ENCODE data around the gene COL24A1. TPM values are rescaled to one million over a fixed set of nuclear protein-coding genes. Genes with fewer than 3 reads are reported as not detected.

The COL24A1 gene
- total RNA-seq, 1 experiment from 2014 or later: 0.35 TPM

- no peak for TF ChIP-seq CTCF (conservative IDR thresholded peaks at IDR 0.05)
- Mint-ChIP-seq H3K9me3 (no peaks in the 10 kb centered on the region), H3K27me3 (ENCODE audit: low read depth) (no peaks in the 10 kb centered on the region), H3K36me3 (ENCODE audit: insufficient read depth in 1 of 3, low read depth in 3 of 3) (peaks cover 2 to 4% (median 2%) of the 10 kb centered on the region in 3 experiments; a peak in 1 of 7 replicates), H3K4me3 (no peak overlapping the region), H3K27ac (peak overlapping the region in 1 of 3 experiments; percentile 80; a peak in 1 of 7 replicates), H3K4me1 (peaks cover 0 to 3% of the 10 kb centered on the region in 2 experiments; a peak in 2 of 4 replicates)
- Histone ChIP-seq H4K8ac (replicated peaks; ENCODE audit: insufficient read length, low read depth, low read length) (no peak overlapping the region), H3T11ph (ENCODE audit: low read length) (no peak overlapping the region), H2AFZ (ENCODE audit: low read length) (no peak overlapping the region), H2BK15ac (ENCODE audit: low read depth, low read length) (no peak overlapping the region), H4K20me1 (ENCODE audit: control insufficient read depth, insufficient read depth, insufficient read length) (no peaks in the 10 kb centered on the region), H4K91ac (ENCODE audit: insufficient read length, low read depth, low read length) (no peak overlapping the region), H2BK5ac (ENCODE audit: insufficient read length, low read length) (no peak overlapping the region), H2BK12ac (ENCODE audit: insufficient read length, low read depth, low read length) (no peak overlapping the region), H3K23me2 (ENCODE audit: insufficient read length, low read depth, low read length, poor library complexity, severe bottlenecking) (no peaks in the 10 kb centered on the region), H3K27me3 (ENCODE audit: insufficient read depth, low read length) (no peaks in the 10 kb centered on the region; the same call in 1 of the 2 replicates), H3K56ac (ENCODE audit: insufficient read length, low read depth, low read length) (no peak overlapping the region), H3K14ac (ENCODE audit: insufficient read depth, low read length) (no peak overlapping the region), H3K4me1 (ENCODE audit: insufficient read depth, low read length) (no peaks in the 10 kb centered on the region), H3K79me1 (ENCODE audit: insufficient read depth, low read depth, low read length, poor library complexity, severe bottlenecking) (no peaks in the 10 kb centered on the region), H2BK120ac (ENCODE audit: low read depth, low read length, poor library complexity, severe bottlenecking) (no peak overlapping the region), H3K4me2 (ENCODE audit: insufficient read depth, insufficient read length, low read length) (no peak overlapping the region), H3K18ac (ENCODE audit: insufficient read length, low read depth, low read length) (no peak overlapping the region), H3K9ac (ENCODE audit: extremely low read depth, insufficient read length, low read length) (no peak overlapping the region), H2AK5ac (ENCODE audit: insufficient read length, low read length) (no peak overlapping the region), H3K79me2 (ENCODE audit: insufficient read depth, low read length) (no peaks in the 10 kb centered on the region), H3K27ac (ENCODE audit: insufficient read length, low read depth, low read length) (no peak overlapping the region), H3K23ac (ENCODE audit: insufficient read length, low read depth, low read length) (no peak overlapping the region), H4K5ac (ENCODE audit: insufficient read length, low read depth, low read length) (no peak overlapping the region), H3K9me3 (ENCODE audit: control insufficient read depth, low read depth, low read length) (no peaks in the 10 kb centered on the region), H3K4ac (ENCODE audit: low read depth, low read length) (no peak overlapping the region), H2BK20ac (ENCODE audit: low read depth, low read length, poor library complexity, severe bottlenecking) (no peak overlapping the region)
- WGBS (ENCODE audit: extremely low coverage, insufficient read length, low lambda C conversion rate): no CpG with 5 or more reads among the region's 1 CpG
- no peak for DNase-seq
Measured at GRCh38 chr1:85748120-85748519, 408.5 kb downstream of the COL24A1 start.
